ENCODE measurements around the gene AMOTL2.

The AMOTL2 gene

GRCh38 chr3:134312072-134312872 is 62.0 kb downstream of the AMOTL2 start:
- peak; percentile 68 for DNase-seq

GRCh38 chr3:134311693-134312071 is 62.6 kb downstream of the AMOTL2 start:
- DNase-seq, result no peak

- no peak for DNase-seq
Measured at GRCh38 chr3:134311265-134311664, 63.0 kb downstream of the AMOTL2 start.

GRCh38 chr3:134309987-134310700 is 64.1 kb downstream of the AMOTL2 start:
- no peak for DNase-seq

- peak; percentile 91 for DNase-seq
Measured at GRCh38 chr3:134308350-134308891, 65.8 kb downstream of the AMOTL2 start.

GRCh38 chr3:134307425-134307824 is 66.8 kb downstream of the AMOTL2 start:
- DNase-seq, result no peak

- DNase-seq, result no peak
Measured at GRCh38 chr3:134306320-134306719, 67.9 kb downstream of the AMOTL2 start.
